NCI-H2196 (cell line): ENCODE data around the gene METTL9.
"Not testable (repeated sequence)": the region's sequence is repeated elsewhere in the genome, so short reads cannot be mapped to it uniquely, and the experiment has no call there.

Experiments
- DNase-seq: peaks from one replicate; lab custom pipeline; 2025; ENCODE audit not compliant: unreplicated experiment; lab: John Stamatoyannopoulos, UW

METTL9 gene

DNA sequence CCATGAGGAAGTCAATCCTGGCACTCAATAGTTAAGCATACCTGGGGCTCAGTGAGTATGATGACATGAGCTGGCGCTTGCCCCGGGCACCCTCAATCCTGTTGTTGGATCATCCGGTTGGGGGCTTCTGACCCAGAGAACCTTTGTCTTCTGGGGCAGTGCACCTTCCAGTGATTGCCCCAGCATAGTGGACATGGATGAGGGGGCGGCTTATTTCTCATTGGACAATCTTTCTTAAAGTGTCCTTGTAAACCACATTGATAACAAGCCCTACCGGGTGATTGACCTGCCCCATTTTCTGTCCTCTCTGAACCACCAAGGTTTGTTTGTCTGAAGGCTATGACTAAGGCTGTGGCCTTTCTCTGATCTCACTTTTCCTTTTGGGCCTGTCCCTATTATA is 34.8 kb downstream of the METTL9 start:
- no peak for DNase-seq

- not testable (repeated sequence) for DNase-seq
These were observed 36.3 kb downstream of the METTL9 start for GRCh38 chr16:21635694-21636093.

GRCh38 chr16:21637032-21637968 is 37.9 kb downstream of the METTL9 start:
- no peak for DNase-seq

- DNase-seq: no peak
These were observed 39.2 kb downstream of the METTL9 start for GRCh38 chr16:21638573-21638975.

DNA sequence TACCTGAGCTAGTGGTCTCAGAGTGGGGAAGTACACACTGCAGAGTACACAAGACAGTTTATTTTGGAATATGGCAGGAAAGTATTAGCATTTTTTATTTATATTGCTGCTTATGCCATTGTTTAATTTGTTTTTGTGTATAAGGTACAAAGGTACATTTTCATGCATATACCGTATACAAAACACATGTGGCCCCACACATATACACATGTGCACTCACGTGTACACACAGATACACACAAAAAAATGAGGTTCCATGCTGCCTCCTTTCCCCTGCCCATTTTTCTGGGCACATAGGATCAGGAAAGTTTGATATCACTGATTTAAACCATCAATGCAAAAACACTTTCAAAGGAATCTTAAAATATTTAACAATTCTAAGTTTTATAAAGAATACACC is 40.1 kb downstream of the METTL9 start:
- no peak for DNase-seq

- no peak for DNase-seq
These were observed 42.5 kb downstream of the METTL9 start for GRCh38 chr16:21641916-21642315.

GRCh38 chr16:21642861-21643260 is 43.5 kb downstream of the METTL9 start:
- DNase-seq: no peak

- DNase-seq: no peak
These were observed 44.4 kb downstream of the METTL9 start for GRCh38 chr16:21643785-21644184.

DNA sequence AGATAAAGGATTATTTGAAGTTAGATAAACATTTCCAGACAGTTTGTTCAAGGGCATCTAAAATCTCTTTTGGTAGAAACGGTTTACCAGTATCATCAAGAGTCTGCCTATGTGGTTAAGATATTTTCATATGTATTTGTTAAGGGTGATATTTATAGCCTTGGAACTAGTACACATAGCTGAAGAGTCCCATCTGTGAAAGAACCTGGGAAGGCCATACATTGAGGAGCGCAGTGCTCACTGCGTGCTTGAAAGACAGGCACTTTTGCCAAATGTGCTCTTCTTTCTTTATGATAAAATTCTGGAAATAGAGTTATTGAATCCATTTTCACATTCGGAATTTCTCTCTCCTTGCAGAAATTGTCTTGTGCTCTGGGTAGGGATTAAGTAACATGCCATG is 45.3 kb downstream of the METTL9 start:
- no peak for DNase-seq

- DNase-seq: no peak
These were observed 45.9 kb downstream of the METTL9 start for GRCh38 chr16:21645261-21645721.

DNA sequence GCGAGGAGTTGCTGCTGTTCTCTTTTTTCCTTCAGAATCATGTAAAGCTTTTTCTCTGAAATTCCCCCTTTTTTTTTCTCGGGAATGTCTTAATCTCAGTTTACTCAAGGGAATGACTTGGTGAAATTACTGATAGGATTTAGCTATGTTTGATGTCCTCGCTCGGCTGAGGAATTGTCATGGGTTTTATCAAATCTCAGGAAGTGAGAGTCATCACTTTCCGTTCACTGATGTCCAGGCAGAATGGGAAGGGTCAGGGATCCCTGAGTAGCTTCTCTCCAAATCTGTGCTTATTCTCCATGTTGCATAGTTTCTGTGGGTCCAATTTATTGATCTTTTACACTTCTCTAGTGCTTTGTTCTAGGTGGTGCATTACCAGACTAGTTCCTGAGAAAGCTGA is 46.7 kb downstream of the METTL9 start:
- no peak for DNase-seq

DNA sequence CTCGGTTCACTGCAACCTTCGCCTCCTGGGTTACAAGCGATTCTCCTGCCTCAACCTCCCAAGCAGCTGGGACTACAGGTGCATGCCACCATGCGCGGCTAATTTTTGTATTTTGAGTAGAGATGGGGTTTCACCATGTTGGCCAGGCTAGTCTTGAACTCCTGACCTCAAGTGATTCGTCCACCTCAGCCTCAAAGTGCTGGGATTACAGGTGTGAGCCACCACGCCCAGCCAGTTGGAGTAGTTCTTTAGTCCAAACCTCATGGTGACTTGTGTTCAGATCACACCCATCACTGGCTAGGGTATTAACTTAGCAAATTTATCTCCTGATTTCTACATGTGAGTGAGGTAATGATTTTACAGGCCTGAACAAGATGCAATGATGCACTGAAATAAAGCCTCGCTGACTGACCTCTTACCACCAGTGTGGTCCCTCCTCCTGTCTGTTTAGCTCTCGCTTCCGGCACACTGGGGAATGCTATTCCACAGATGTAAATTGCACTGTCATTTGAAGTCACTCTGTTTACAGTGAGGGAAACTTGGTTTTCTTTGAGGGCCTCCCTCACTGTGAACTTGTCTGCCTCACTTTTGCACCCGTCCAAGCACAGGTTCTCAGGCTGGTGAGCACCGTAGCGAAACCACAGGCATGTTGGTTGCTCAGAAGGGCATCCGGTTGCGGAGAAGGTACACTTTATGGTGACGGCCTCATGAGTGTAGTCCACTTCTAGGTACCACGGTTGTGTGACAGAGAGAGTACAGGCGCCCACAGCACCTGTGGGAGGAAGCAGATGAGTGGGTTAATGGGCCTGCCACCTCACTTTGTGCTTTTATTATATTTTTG is 47.6 kb downstream of the METTL9 start:
- DNase-seq: no peak

- DNase-seq: no peak
These were observed 48.3 kb downstream of the METTL9 start for GRCh38 chr16:21647562-21648164.

DNA sequence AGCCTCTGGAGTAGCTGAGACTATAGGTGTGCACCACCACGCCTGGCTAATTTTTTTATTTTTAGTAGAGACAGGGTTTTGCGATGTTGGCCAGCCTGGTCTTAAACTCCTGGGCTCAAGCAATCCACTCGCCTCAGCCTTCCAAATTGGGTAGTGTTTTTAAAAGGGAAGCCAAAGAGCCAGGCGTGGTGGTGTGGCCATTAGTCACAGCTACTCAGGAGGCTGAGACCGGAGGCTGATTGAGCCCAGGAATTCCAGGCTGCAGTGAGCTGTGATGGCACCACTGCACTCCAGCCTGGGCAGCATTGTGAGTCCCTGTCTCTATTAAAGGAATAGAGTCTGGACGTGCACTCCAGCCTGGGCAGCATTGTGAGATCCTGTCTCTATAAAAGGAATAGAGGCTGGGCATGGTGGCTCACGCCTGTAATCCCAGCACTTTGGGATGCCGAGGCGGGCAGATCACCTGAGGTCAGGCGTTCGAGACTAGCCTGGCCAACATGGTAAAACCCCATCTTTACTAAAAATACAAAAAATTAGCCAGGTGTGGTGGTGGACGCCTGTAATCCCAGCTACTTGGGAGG is 50.5 kb downstream of the METTL9 start:
- not testable (repeated sequence) for DNase-seq

DNA sequence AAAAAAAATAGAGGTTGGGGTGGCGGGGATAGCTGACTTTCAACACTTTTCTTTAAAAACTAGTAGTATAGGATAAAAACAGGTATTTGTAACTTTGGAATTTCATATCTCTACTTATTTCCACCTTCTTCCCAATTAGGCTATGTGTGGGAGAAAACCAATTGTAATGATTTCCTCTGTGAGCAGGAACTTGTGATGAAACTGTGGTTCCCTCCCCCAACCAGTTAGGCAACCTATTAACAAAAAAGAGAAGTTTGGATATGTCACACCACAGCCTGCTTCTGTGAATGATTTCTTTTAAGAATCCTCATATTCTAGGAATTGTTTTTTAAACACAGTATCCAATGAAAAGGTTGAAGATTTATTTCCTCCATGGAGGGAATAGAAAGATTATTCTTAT is 51.1 kb downstream of the METTL9 start:
- DNase-seq: no peak

- DNase-seq: no peak
These were observed 52.1 kb downstream of the METTL9 start for GRCh38 chr16:21651515-21651914.

GRCh38 chr16:21652453-21652852 is 53.1 kb downstream of the METTL9 start, which contains the start of gene IGSF6:
Gene IGSF6, minus strand, starts transcription at chr16:21652608. Its CDS starts 10 bp downstream, at chr16:21652598.
- DNase-seq: no peak

DNA sequence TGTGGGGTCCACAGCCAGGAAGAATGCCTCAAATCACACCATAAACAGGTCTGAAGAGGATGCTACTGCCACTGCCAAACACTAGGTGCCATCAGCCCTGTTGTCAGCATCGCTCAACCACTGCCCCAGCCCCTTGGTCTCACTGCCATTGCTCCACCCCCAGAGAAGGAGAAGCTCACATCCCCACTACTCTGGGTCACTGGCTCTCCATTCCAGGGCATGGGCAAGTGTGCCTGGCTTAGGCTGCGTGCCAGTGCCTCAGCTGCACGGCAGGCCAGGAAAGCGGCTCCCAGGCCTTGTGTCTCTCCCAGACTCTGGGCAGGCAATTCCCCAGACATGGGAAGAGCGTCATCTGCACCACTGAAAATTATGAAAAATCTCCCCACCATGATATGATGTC is 54.2 kb downstream of the METTL9 start:
- no peak for DNase-seq

GRCh38 chr16:21654466-21654865 is 55.1 kb downstream of the METTL9 start:
- DNase-seq: no peak

- no peak for DNase-seq
These were observed 55.5 kb downstream of the METTL9 start for GRCh38 chr16:21654881-21655280.
